Stromal cell of bone marrow (primary cell): ENCODE measurements around the gene ARHGAP18.

Experiments
- DNase-seq: peaks from one replicate; pipeline ENCODE4 v3.0.0-alpha.2; 2012; ENCODE audit warnings: low read depth

ARHGAP18 gene

DNA sequence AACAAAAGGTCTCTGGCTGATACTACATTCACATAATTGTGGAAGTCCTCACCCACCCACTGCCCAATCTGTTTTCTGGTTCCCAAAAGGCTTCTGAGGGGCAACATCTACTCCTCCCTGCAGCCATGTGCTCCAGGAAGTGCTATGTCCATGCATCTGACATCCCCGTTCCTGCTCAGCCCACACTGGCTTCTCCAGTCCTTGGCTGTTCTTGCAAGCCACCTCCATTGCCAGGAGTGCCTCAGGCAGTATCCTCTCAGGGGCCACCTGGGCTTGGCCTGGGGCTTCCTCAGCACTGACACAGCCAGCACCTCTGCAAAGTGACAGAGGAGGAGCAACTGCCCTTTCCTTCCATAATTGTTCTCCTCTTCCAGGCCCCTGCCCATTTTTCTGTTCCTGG lies 18.3 kb downstream of the ARHGAP18 start:
- DNase-seq = no peak

DNA sequence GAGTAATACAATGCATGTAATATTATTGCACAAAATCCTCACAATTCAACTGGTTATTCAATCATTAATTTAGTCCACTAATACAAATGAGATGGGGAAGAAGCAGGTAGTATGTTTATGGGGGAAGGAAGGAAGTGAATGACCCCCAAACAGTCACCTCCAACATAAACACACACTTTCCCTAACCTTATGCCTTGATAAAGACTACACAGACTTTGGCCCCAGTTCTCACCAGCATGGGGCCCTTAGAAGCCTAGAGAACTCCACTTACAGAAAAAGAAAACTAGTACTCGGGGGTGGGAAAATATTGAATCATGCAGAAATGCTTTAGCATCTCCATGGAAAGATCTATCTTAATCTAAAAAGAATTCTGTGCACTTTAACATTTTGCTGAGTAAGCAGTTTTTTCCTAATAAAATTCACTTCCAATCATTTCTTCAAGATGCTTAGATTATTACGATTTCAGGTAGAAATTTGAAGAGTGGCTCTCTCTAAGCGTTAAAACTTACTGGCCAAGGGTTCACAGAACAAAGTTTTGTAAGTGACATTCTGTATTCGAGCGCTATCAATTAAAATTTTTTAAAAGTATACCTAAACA lies 18.8 kb downstream of the ARHGAP18 start:
- no peak for DNase-seq

DNA sequence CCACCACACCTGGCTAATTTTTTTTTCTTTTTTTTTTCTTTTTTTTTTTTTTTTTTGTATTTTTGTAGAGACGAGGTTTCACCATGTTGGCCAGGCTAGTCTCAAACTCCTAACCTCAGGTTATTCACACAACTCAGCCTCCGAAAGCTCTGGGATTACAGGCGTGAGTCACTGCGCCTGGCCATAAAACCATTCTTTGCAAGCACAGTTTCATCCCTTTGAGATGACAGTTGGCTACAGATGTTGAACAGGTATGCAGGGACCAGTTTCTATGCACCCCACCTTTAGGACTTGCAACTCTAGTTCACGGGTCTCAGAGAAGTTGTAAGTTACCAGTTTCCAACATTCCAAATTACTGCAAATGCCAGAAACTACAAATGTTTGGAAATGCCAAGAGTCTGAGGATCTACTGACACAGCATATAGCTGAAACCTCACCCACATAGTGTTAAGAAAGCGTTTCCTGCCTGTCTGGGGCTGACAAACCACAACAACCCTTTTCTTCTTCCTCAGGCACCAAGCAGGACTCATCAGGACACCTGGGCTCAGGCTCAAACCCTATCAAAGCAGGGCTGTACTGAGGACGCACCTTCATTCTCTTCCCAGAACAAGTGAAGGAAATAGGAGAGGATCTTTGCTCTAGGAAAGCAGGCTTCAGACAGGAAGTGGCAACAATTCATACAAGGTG lies 22.9 kb downstream of the ARHGAP18 start:
- no peak for DNase-seq

DNA sequence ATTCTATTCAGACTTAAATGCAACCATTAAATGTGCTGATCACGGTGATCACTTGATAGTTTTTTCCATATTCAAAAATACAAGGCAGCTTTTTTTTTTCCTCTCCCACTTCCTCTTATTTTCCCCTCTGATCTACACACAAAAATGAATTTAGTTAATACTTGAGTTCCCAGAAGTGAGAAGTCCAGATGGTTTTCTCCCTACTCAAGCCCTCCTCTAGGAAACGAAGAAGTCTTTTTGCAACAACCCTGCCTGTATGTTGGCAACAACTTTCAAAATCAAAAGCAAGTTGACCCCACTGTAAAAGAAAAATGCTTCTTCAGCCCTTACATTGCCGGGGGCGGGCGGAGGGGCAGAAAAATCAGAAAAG lies 24.3 kb downstream of the ARHGAP18 start:
- no peak for DNase-seq

DNA sequence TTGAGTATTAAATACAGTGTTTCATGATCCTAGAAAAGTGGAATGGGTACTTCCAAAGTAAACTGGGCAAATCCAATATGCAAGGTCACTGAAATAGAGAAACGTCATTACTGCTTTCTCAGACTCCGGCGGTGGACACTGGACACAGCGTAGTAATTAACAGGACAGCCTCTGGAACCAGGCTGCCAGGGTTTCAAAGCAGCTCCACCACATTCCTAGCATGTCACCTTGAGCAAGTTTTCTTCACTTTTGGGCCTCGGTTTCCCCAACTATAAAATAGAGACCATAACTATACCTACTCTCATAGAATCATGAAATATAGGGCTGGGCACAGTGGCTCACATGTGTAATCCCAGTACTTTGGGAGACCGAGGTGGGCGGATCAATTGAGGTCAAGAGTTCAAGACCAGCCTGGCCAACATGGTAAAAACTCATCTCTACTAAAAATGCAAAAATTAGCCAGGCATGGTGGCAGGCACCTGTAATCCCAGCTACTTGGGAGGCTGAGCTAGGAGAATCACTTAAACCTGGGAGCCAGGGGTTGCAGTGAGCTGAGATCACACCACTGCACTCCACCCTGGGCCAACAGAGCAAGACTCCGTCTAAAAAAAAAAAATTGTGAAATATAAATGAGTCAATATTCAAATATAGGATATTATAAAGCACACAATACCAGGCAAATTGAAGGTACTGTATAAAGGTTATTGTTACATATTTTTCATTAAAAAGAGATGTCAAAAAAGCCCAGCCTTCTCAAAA lies 24.9 kb downstream of the ARHGAP18 start:
- no peak for DNase-seq

DNA sequence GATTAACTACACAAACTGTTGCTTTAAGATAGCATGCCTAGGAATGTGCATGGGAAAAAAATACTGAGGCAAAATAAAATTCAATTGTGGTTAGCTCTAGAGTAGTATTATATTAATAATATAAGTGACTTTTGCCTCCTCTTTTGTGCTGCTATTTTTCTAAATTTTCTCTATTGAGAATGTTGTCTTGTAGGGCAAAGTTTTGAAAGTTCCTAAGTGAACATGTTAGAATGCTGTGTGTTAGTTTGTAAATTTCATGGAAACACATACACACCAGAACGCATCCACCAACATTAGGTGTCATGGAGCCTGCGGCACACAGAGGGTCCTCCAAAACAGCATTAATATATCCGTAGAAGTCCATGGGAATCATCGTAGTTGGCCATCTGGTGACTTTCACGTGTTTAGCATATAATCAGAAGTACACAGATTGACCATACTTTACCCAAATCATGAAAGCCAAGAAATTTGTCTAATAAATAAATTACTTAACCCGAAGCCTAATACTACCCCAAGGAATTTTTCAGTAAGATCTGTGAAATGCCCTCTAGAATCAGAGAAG lies 25.6 kb downstream of the ARHGAP18 start:
- DNase-seq = no peak

DNA sequence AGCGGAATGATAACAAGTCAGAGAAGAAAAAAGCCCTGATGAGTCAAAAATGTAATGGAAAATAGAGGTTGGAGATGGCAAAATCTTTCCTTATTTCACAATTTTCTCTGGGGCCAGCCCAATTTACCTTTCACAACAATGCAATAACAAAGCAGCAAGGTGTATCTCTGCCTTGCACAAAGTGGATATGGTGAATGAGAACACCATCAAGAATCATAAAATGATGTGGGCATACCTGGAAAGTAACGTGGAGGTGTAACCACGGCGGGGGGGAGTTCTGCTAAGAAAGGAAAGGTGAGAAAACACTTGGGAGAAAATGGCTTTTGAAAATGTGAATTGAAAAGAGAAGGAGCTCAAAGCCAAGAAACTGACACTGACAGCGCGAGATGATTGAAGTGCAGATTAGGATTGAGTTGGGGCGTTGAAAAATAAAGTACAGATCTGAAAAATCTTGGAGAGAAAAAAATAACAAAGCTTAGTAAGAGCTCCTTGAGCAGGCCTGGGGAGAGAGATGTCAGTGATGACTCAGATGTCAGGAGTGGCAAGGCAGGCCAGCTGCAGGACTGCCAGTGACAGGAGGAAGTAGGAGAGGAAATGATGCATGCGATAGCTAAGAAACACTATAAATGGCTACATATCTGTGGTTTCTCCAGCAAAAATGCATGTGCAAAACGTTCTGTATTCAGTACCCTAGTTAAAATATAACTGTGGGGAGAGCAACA lies 26.2 kb downstream of the ARHGAP18 start:
- peak; percentile 97 for DNase-seq

DNA sequence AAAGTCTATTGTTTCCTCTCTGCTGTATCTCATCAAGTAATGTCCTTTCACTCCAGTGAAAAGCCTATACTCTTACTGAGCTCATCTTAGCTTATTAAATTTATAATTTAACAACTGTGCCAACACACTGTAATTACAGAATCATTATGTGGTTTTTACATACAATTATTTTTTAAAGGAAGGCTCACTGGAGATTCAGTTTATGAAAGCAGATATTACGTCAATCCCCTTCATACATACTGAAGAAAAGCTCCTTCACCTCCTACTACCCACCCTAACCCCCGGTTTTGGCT lies 28.1 kb downstream of the ARHGAP18 start:
- no peak for DNase-seq

DNA sequence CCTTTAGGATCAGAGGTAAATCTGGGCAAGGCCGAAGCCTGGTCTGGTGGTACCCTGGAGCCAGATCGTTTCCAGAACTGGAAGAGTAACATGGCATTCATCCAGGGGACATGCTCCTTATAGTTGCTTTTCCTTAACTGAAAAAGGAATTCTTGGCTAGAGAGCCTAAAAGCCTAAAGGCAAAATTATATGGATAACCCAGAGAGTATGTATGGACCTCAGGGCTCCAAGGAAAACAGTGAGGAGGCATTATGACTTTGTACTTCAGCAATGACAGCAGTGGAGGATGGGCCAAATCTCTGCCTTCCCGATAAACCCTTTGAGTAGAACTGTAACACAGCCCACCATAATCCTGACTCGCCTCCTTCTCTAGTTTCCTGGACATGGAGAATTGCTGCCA lies 29.3 kb downstream of the ARHGAP18 start:
- DNase-seq = no peak

DNA sequence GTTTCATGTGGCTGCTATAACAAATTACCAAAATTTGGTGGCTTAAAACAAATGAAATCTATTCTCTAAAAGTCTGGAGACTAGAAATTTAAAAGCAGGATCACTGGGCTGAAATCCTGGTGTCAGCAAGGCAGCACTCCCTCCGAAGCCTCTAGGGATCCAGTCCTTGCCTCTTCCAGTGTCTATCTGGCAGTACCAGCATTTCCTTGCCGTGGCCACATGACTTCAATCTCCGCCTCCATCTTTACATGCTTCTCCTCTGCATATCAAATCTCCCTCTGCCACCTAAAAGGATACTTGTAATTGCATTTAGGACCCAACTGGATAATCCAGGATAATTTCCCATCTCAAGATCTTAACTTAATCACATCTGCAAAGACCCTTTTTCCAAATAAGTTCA lies 30.2 kb downstream of the ARHGAP18 start:
- DNase-seq = no peak

DNA sequence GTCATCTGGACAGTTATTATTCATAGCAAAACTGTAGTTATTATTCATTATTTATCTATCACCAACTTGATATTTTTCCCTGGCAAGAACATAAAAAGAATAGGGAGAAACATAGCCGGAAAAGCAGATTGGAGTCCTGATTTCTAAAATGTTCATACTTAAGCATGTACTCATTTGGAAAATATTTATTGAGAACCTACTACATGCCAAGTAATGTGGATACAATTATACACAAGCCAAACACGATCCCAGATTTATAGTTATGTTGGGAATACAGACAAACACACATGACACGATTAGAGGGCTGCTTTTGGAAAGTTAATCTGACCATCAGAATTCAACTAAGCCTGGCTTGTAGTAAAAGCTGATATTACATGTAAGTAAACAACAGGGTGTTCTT lies 30.7 kb downstream of the ARHGAP18 start:
- peak; percentile 54 for DNase-seq

DNA sequence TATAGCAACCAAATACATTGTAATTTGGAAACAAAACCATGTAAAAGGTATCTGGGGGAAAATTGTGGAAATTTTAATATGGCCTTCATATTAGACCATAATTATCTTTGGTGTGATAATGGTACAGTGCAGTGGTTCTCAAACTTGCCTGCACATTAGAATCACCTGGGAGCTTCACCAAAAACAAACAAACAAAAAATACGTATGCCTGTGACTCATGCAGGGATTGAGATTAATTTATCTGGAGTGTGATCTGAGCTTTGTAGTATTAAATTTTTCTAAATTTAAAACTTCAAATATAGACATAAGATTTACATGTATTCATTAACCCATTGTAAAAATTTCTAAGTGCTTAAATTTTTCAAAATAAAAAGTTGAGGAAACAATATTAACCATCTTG lies 31.5 kb downstream of the ARHGAP18 start:
- no peak for DNase-seq

DNA sequence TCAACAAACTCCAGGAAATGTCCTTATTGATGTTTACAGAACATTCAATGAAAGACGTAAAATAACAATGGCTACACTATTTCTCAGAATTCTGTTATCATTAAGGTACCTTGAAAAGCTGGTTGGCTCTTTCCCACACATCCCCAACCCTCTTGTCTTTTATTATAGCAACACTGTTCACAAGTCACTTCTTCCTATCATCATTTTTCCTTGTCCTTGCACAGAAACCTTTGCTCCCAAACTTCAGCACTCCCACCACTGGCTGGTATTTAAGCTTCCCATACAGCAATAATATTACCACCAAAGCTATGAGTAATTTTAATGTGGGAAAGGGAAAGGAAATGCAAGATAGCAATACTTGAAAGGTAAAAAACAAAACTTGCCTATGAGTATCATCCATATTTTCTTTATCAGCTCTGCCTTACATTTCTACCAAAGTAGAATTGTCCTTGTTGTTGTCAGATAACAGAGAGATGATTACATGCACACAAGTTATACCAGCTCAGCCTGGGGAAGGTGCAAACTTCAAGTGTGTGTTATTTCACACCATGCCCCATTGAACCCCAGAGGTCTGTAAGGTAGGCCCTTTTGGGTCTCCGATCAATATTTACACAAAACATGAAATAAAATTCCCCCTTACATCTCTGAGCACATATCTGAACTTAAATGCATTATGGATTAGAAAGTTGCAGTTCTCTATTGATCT lies 32.2 kb downstream of the ARHGAP18 start:
- no peak for DNase-seq

DNA sequence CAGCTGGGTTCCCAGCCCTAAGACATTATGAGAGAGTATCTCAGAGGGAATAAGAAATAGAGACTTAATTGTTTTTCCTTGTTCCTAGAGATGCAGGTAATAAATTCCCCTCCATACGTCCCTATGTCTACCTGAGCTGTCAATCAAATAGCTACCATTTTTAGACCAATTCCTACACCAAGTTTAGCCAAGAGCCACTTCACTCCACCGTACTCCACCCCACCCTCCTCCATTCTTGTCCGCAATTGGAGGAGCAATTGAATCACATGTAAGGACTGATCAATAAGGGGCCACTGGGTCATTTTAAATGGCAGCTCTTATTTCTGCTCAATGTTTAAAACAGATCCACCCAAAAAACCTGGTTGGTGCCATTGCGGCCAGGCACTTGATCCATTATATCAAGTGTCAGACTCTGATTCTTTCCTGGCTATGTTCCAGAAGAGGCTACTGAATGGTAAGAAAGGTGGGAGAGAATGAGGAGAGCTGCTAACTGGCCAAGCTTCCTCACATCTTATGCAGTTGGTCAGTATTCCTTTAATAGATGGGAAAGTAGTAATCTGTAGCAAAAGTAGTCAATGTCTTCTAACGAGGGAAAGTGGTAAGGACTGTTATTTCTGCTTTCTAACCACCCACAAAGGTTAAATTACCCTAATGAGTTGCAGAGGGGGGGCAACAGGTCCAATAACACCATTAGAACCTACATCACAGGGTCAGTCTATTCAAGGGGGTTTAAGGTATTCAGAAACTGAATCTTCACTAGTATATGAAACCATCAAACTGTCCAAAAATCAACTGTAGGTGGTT lies 34.1 kb downstream of the ARHGAP18 start:
- DNase-seq = no peak

DNA sequence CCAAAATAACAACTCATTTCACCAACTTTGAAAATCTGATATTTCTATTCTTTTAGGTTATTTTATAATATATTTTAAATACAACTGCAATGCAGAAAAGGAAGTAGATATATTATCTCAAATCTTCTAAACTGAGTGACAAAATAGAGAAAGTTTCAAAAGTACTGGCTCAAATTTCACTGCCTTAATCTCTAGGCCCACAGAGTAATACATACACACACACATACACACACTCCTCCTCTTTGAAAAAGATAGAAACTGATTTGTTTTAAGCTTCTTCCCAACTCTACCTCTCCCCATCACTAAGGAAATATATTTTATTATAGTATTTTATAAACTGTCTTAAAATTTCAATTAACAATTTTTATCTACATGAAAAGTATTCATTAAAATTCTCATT lies 36.2 kb downstream of the ARHGAP18 start:
- no peak for DNase-seq

DNA sequence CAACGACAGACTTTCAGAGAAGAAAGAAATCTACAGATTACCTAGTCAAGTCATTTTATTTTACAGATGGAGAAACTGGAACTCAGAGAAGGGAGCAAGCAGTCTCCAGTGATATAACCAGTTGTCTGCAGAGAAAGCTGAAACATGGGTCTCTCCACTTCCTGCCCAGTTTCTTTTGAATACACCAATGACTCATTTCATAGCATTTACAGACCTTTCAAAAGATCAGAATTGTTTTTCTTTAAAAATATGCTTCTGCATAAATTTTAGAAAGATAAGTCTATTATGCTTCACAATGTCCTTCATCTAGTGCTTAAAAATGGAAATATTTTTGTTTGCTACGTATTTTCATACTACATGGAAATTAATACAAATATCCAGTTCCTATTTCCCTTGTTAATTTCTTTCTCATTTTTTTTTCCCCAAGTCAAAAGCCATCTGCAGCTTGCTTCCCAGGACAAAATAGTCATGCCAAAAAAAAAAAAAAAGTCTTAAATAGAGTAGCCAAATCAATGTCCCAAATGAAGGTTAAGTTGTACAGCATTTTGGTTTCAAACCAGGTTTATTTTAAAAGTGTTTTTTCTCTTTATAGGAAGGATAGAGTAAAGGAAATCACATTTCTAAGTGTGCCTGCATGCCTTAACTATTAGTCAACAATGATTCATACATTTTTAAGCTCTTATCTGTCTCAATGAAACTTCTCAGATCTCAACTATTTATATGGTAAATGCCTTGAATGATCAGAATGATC lies 36.9 kb downstream of the ARHGAP18 start:
- DNase-seq = peak; percentile 47

DNA sequence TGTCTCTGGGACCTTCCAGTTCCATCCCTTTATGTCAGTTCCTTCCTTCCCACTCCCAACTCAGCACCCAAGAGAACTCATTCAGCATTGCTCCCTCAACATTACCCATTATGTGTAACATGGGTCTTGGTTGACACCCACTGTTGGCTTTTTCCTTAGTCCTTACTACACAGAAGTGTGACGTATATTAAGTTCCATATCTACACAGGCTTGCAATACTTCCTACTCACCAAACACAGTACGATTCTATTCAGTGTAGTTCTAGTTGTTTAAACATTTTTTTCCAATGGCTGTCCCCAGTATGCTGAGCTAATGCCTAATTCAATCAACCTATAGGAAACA lies 37.7 kb downstream of the ARHGAP18 start:
- DNase-seq = no peak

DNA sequence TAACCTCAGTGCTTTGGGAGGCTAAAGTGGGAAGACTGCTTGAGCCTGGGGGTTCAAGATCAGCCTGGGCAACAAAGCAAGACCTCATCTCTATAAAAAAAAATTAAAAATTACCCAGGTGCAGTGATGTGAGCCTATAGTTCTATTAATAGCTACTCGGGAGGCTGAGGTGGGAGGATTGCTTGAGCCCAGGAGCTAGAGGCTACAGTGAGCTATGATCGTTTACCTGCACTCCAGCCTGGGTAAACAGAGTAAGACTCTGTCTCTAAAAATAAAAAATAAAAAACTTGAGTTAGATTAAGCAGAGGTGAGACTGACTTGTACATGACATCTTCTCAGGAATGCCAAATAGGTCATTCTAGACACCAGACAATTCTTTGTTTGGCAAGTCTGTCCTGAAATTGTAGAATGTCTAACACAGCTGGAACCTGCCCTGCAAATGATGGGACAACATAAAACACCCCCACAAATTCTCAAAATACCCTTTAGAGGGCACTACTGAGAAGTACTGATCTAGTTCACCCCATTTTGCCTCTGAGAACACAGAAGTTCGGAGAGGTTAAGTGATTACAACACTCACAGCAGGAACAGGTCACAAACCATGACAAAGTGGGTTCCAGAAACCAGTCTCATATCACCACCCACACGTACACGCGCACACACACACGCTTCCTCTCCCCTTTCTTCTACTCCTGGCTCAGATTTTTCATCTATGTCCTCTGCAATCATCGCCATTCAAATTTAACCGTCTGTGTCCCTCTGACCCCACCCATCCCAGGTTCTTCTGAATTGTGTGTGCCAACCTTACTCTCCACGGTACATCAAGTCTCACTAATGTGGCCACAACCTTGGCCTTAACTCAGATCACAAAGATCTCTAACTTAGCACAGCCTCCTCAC lies 38.3 kb downstream of the ARHGAP18 start:
- no peak for DNase-seq

DNA sequence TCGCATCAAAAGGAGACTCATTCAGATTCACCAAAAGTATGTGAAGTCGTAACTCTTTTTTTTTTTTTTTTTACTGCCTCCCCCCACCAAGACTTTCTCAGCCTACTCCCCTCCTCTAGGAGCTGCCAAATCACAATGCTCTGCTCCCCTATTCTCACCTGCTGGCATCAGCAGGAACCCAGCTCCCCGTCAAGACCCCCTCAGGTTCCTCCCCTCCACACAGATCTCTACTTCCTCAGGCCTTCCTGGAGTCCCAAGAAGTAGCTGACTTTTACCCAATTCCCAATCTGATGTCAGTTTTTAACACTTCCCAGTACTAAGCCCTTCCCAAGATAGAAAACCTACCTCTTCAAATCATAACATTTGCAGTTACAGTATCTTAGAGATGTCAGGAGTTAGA lies 39.3 kb downstream of the ARHGAP18 start:
- DNase-seq = no peak

DNA sequence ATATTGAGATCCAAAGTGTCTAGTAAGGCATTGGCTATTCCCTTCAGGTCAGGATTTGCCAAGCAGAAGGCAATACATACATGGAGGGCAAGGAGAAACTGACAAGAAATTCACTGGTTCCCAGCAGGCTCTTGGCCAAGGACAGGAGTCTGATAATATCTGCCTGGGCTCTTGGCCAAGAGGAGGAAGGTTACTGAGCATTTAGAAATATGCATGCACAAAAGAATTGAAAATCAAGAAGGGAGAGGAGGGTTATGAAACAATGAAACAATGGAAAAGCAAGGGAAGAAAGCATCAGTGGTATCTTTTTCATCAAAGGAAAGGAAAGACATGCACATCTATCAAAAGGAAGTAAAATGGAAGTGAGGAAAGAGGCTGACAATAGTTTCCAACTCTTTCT lies 42.4 kb downstream of the ARHGAP18 start:
- no peak for DNase-seq
